ENCODE data around the gene NRP2.

NRP2 gene

DNA sequence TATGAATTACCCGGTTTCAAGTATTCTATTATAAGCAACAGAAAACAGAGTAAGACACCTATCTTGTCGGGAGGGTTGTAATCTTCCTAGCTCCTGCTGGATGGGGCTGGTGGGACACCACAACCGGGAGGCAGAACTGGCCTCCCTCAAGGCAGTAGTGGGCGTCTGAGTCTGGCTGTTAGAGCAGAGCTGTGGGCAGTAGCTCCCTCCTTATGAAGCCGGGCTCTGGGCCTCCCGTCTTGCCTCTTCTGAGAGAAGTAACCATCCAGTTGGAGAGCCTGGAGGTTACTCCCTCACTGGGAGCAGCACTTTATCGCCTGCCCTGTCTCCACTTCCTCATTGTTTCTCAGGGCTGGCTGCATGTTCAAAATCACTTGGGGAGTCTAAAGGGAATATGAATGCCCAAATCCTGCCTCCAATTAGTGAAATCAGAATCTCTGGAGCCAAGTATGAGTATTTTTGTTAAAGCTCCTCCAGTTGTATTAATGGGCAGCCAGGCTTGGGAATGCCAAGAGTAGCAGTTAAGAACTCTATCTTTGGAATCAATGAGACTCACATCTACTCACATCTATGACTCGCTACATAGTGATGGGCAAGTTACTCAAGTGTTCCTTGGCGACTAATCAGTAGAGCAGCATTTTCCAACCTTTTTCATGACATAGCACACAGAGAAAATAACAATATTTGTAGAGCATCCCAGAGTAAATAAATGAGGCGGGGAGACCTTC, 27.3 kb upstream of the NRP2 start:
- H3K4me1 ChIP-seq (ENCODE audit: low read depth, poor library complexity, severe bottlenecking), result no peaks in the 10 kb centered on the region
- no peak overlapping the region for H2AFZ ChIP-seq (ENCODE audit: low read depth)
- no peak overlapping the region for H3K27ac ChIP-seq
- H3K36me3 ChIP-seq (ENCODE audit: insufficient read depth), result no peaks in the 10 kb centered on the region
- TF ChIP-seq, protein P1, sequence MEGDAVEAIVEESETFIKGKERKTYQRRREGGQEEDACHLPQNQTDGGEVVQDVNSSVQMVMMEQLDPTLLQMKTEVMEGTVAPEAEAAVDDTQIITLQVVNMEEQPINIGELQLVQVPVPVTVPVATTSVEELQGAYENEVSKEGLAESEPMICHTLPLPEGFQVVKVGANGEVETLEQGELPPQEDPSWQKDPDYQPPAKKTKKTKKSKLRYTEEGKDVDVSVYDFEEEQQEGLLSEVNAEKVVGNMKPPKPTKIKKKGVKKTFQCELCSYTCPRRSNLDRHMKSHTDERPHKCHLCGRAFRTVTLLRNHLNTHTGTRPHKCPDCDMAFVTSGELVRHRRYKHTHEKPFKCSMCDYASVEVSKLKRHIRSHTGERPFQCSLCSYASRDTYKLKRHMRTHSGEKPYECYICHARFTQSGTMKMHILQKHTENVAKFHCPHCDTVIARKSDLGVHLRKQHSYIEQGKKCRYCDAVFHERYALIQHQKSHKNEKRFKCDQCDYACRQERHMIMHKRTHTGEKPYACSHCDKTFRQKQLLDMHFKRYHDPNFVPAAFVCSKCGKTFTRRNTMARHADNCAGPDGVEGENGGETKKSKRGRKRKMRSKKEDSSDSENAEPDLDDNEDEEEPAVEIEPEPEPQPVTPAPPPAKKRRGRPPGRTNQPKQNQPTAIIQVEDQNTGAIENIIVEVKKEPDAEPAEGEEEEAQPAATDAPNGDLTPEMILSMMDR (conservative IDR thresholded peaks at IDR 0.05; ENCODE audit: low read depth, low read length), result no peak
- no peak overlapping the region for H3K9ac ChIP-seq
- H3K4me2 ChIP-seq, result no peak overlapping the region
- no peak overlapping the region for H3K4me3 ChIP-seq (IDR thresholded peaks at IDR 0.05; ENCODE audit: insufficient read depth, low read depth, low read length)
- H3K79me2 ChIP-seq (ENCODE audit: insufficient read depth, low read depth), result no peaks in the 10 kb centered on the region
- H3K27me3 ChIP-seq (ENCODE audit: insufficient read depth, low read depth), result no peaks in the 10 kb centered on the region
- no peaks in the 10 kb centered on the region for H4K20me1 ChIP-seq (ENCODE audit: insufficient read depth)

DNA sequence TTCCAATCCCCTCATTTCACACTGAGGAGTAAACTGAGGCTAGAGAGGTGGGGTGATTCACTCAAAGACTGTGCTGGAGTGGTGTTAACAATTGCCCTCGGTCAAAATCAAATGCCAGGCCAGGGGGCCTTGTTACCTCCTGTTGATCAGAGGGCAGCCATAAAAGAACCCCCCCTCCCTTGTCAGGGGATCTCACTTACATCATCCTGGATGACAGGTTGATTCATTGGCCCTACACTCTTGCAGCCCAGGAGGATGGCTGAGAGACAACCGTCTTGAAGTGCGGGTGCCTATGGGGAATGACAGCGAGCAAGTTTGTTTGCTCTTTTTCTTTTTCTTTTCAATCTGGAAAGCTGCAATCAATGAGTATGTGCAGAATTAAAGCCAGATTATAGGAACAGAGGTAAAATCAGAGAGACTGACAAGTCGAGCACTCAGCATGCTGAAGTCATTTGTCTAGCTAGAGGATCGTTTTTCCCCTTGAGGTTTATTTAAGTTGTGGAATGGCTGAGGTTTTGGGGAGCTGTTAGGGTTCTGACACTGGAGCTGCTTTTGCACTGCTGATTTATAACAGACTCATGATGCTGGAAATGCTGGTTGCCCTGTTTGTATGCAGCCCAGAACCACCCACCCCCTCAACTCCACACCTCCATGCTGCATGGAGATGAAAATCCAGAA, 26.4 kb upstream of the NRP2 start:
- H3K4me3 ChIP-seq (IDR thresholded peaks at IDR 0.05; ENCODE audit: insufficient read depth, low read depth, low read length), result no peak overlapping the region
- TF ChIP-seq, protein P1 (conservative IDR thresholded peaks at IDR 0.05; ENCODE audit: low read depth, low read length), result no peak
- no peaks in the 10 kb centered on the region for H3K27me3 ChIP-seq (ENCODE audit: insufficient read depth, low read depth)
- no peak overlapping the region for H3K4me2 ChIP-seq
- no peaks in the 10 kb centered on the region for H3K79me2 ChIP-seq (ENCODE audit: insufficient read depth, low read depth)
- H3K27ac ChIP-seq, result no peak overlapping the region
- H3K4me1 ChIP-seq (ENCODE audit: low read depth, poor library complexity, severe bottlenecking), result no peaks in the 10 kb centered on the region
- H3K9ac ChIP-seq, result no peak overlapping the region
- H2AFZ ChIP-seq (ENCODE audit: low read depth), result no peak overlapping the region
- no peaks in the 10 kb centered on the region for H3K36me3 ChIP-seq (ENCODE audit: insufficient read depth)
- H4K20me1 ChIP-seq (ENCODE audit: insufficient read depth), result no peaks in the 10 kb centered on the region

DNA sequence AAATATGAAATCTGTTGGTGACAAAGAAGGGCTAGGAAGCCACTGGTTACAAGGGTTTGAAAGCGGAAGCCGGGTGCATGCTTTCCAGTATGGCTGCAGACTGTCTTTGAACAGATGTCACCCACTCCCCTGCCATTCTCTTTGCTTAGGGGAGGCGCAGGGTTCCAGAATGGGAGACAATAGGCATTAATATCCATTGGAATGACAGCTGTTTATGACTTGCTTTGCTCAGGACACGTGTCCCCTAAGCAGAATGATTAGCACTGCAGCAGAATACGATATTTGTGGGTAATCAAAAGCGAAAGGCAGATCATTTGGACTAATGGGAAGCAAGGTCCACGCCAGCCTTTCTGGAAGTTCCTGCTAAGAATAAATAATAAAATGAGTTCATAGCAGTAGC, 25.8 kb upstream of the NRP2 start:
- H3K4me1 ChIP-seq (ENCODE audit: low read depth, poor library complexity, severe bottlenecking), result no peaks in the 10 kb centered on the region
- no peaks in the 10 kb centered on the region for H3K27me3 ChIP-seq (ENCODE audit: insufficient read depth, low read depth)
- H3K79me2 ChIP-seq (ENCODE audit: insufficient read depth, low read depth), result no peaks in the 10 kb centered on the region
- no peaks in the 10 kb centered on the region for H3K36me3 ChIP-seq (ENCODE audit: insufficient read depth)
- H3K4me2 ChIP-seq, result no peak overlapping the region
- no peak overlapping the region for H2AFZ ChIP-seq (ENCODE audit: low read depth)
- no peaks in the 10 kb centered on the region for H4K20me1 ChIP-seq (ENCODE audit: insufficient read depth)
- no peak overlapping the region for H3K27ac ChIP-seq
- H3K9ac ChIP-seq, result no peak overlapping the region
- H3K4me3 ChIP-seq (IDR thresholded peaks at IDR 0.05; ENCODE audit: insufficient read depth, low read depth, low read length), result no peak overlapping the region
- TF ChIP-seq, protein P1 (conservative IDR thresholded peaks at IDR 0.05; ENCODE audit: low read depth, low read length), result no peak

DNA sequence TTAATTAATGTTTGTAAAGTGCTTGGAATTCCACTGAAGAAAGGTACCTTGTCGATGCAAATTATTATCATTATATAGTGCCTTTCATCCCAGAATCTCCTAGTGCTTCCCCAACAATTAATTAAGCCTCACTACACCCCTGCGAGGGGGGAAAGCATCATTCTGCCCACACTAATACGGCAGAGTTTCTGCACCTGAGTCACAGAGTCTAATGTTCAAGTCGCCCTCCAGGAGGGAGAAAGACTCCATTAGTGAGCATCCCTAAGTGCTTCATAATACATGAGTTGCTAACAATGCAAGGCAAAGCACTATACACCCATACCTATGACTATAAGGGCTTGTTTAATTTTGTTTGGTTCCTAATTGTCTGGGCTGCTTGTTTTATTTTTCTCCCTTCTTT, 25.4 kb upstream of the NRP2 start:
- H3K36me3 ChIP-seq (ENCODE audit: insufficient read depth), result no peaks in the 10 kb centered on the region
- H3K4me2 ChIP-seq, result no peak overlapping the region
- no peak overlapping the region for H2AFZ ChIP-seq (ENCODE audit: low read depth)
- no peak overlapping the region for H3K9ac ChIP-seq
- H3K79me2 ChIP-seq (ENCODE audit: insufficient read depth, low read depth), result no peaks in the 10 kb centered on the region
- TF ChIP-seq, protein P1 (conservative IDR thresholded peaks at IDR 0.05; ENCODE audit: low read depth, low read length), result no peak
- no peaks in the 10 kb centered on the region for H3K4me1 ChIP-seq (ENCODE audit: low read depth, poor library complexity, severe bottlenecking)
- no peak overlapping the region for H3K27ac ChIP-seq
- H3K4me3 ChIP-seq (IDR thresholded peaks at IDR 0.05; ENCODE audit: insufficient read depth, low read depth, low read length), result no peak overlapping the region
- no peaks in the 10 kb centered on the region for H4K20me1 ChIP-seq (ENCODE audit: insufficient read depth)
- no peaks in the 10 kb centered on the region for H3K27me3 ChIP-seq (ENCODE audit: insufficient read depth, low read depth)

Measured in KMS-11 (cell line).